ENCODE results near the gene INSIG1.

INSIG1 gene

DNA sequence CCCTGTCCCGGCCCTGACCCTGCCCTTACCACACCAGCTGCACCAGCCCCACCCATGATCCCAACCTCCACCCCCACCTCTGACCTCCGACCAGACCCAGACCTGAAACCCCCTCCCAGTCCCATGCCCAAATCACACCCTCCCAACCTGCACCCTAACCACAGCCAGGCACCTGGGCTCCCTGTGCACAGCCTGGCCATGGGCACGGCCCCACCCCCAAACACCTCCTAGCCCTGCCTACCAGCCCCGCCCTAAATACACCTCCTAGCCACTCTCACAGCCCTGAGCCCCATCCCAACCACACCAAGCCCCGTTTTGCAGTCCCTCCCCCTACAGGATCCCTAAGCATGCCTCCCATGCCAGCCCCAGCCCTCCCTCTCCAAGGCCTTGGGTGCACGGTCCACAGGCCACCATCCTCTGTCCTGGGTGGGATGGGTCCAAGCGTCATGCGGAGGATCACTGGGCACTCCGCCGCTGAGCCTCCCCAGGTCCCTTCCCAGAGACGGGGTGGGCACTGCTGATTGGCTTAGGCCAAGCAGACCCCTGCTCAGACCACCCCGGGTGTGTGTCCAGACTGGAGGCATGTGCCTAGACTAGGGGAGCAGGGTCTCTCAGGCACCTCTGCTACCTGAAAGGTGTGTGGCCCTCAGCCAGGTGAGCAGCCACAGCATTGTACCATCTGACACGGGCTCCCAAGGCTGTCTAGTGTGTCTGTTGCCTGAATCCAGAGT is 30.1 kb downstream of the INSIG1 start:
- DNase-seq (ENCODE audit: low spot score), result no peak

DNA sequence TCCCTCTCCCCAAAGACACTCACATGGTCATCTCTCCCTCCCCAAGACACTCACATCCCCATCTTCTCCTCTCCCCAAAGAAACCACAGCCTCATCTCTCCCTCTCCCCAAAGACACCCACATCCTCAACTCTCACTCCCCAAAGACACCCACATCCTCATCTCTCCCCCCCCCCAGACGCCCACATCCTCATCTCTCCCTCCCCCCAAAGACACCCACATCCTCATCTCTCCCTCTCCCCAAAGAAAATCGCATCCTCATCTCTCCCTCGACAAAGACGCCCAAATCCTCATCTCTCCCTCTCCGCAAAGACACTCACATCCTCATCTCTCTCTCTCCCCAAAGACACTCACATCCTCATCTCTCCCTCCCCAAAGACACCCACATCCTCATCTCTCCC is 31.5 kb downstream of the INSIG1 start:
- DNase-seq (ENCODE audit: low spot score), result no peak

DNA sequence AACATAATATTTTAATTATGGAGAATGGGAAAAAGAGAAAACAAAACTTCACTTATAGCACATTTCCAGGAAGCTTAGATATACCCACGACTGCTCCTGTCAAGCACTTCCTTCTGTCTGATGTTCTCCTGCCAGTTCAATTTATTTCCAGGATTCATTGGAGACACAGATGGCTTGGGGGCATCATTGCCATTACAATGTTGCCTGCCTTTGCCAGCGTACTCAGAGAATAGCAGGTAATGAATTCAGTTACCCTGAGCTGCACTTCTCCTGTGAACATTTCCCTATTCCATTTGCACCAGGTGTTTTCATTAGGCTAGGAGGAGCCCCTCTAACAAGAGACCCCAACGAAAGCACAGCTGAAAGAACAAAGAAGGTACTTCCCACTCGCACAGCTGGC is 33.7 kb downstream of the INSIG1 start:
- no peak for DNase-seq (ENCODE audit: low spot score)

- DNase-seq (ENCODE audit: low spot score), result no peak
These were observed 35.9 kb downstream of the INSIG1 start for GRCh38 chr7:155333346-155334234.

DNA sequence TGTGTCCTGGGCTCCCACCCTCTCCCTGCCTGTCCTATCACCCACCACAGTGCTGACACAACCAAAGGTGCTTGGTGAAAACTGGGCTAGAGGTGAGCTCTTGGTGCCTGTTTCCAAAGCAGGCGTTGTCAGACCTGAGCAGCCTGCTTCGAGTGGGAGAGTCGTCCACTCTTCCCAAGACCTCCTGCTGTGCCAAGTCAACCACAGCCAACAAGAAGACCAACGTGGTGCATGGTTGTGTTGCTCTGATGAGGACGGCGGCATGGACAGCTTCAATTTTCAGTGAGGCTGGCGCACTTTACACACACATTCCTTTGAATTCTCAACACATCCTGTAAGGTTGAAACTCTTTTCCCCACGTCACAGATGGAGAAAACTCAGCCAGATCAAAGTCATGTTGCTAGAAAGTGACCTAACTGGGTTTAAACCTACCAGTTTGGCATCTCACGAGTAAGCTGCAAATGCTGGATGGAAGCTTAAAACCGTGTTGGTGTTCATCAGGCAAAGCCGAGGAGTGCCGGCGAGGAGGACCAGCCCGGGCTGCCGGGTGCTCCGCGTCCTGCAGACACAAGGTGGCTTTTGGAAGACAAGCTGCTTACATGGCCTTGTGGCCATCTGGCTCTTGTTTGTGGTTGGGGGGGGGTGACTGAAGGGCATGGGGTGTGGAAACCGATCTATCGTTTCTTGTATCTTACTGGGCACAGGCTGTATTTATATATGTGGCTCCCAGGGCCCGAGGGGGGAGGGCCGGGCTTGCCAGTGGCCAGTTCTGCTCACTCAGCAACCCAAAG is 39.3 kb downstream of the INSIG1 start:
- DNase-seq (ENCODE audit: low spot score), result no peak

DNA sequence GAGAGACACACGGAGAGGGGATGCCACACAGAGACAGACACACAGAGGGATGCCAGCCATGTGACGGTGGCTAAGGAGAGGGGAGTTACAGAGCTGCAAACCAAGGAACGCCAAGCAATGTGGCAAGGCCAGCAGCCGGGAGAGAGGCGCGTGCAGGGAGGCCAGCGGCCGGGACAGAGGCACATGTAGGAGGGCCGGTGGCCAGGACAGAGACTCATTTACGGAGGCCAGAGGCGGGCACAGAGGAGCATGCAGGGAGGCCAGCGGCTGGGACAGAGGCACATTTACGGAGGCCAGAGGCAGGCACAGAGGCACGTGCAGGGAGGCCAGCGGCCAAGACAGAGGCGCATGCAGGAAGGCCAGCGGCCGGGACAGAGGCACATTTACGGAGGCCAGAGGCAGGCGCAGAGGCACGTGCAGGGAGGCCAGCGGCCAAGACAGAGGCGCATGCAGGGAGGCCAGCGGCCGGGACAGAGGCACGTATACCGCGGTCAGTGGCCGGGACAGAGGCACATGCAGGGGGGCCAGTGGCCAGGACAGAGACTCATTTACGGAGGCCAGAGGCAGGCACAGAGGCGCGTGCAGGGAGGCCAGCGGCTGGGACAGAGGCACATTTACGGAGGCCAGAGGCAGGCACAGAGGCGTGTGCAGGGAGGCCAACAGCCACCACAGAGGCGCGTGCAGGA is 40.4 kb downstream of the INSIG1 start:
- no peak for DNase-seq (ENCODE audit: low spot score)

DNA sequence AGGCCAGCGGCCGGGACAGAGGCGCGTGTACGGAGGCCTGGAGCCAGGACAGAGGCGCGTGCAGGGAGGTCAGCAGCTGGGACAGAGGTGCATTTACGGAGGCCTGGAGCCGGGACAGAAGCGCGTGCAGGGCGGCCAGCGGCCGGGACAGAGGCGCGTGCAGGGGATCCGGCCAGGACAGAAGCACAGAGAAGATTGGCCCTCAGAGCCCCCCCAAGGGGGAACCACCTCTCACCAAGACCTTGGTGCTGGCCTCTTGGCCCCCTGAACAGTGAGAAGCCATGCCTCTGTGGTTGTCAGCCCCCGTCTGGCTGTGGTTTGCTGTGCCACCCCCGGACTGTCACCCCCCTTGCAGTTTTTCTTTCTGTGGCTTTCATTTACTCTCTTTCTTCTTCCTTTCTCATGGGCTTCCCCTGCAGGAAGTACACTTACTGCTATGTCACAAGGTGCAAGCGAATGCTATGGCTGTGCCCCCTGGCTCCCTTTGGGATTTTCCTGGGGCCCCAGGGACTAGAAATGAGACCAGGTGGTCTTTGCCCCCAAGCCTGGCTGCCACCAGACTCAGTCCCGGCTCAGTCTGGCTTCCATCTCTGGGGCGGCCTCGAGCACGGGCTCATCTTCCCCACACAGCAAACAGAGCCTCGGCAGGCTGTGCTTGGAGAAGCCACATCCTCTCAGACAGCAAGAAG is 41.1 kb downstream of the INSIG1 start:
- DNase-seq (ENCODE audit: low spot score), result no peak

DNA sequence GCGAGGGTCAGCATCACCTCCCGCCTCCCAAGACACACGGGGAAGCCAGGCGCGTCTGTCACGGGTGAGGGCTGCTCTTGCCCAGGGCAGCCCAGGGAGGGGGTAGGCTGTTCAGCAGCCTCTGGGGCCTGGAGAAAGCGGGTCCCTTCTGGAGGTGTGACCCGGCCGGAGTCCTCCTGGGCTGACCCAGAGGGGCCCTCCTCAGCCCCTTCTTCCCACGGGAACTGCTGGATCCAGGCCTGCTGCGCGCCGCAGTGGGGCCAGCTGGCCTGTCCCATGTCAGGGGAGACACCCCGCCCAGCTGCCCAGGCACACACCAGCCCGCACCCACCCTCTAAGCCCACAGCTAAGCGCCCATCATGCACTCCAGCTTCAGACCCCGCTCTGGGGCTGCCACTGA is 41.8 kb downstream of the INSIG1 start:
- DNase-seq (ENCODE audit: low spot score), result no peak

- DNase-seq (ENCODE audit: low spot score), result no peak
These were observed 42.4 kb downstream of the INSIG1 start for GRCh38 chr7:155340071-155340531.

- no peak for DNase-seq (ENCODE audit: low spot score)
These were observed 43.0 kb downstream of the INSIG1 start for GRCh38 chr7:155340721-155341120.

- no peak for DNase-seq (ENCODE audit: low spot score)
These were observed 43.8 kb downstream of the INSIG1 start for GRCh38 chr7:155341463-155341983.

DNA sequence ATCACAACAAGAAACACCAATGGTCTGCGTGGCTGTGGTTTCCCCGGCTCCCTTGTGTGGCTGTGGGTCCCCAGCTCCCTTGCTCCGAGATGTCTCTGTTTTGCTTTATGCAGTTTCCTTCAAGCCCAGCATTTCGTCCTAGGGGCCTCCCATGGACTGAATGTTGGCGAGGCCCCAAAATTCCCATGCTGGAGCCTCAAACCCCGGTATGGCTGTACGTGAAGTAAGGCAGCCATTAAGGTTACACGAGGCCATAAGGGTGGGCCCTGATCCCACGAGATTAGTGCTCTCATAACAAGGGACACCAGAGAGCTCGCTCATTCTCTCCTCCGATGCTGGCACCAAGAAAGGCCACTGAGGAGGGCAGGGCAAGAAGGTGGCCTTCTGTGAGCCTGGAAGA is 44.6 kb downstream of the INSIG1 start:
- DNase-seq (ENCODE audit: low spot score), result no peak

- DNase-seq (ENCODE audit: low spot score), result no peak
These were observed 45.5 kb downstream of the INSIG1 start for GRCh38 chr7:155343150-155343549.

DNA sequence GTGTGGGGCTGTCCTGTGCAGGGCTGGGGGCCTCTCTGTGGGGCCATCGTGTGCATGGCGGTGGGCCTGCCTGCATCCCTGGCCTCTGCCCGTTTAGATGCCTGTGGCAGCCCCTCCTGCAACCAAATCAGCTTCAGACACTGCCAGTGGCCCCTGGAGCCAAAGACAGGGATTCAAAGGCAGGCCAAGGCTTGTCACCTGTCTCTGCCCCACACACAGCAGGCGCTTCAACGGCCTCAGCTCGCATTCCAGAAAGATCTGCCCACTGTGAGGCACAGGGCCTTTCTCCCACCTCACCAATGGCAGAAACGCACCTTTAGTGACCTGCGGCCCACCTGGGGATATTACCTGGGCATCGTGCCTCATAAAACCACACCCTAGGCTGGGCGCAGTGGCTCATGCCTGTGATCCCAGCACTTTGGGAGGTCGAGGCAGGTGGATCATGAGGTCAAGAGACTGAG is 46.0 kb downstream of the INSIG1 start:
- no peak for DNase-seq (ENCODE audit: low spot score)

DNA sequence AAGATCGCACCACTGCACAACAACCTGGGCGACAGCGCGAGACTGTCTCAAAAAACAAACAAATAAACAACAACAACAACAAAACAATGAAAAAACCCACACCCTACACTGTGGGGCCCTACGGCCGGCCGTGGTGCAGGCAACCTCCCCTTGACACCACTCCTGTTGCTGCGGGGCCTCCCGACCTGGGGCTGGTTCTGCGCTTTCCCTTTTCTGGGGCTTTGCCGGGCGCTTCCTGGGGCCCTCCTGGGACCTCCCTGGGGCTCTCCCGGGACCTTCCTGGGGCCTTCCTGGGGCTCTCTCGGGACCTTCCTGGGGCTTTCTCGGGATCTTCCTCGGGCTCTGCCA is 46.6 kb downstream of the INSIG1 start:
- DNase-seq (ENCODE audit: low spot score), result no peak

GRCh38 chr7:155344618-155345433 is 47.1 kb downstream of the INSIG1 start:
- DNase-seq (ENCODE audit: low spot score), result peak; percentile 95

GRCh38 chr7:155345490-155345889 is 47.8 kb downstream of the INSIG1 start:
- DNase-seq (ENCODE audit: low spot score), result no peak

DNA sequence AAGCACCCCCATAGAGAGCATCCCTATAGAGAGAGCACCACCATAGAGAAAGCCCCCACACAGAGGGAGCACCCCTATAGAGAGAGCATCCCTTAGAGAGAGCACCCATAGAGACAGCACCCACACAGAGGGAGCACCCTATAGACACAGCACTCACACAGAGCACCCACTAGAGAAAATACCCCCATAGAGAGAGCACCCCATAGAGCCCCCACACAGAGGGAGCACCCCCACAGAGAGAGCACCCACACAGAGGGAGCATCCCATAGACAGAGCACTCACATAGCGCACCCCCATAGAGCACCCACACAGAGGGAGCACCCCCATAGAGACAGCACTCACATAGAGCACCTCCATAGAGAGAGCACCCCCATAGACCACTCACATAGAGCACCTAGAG is 48.6 kb downstream of the INSIG1 start:
- DNase-seq (ENCODE audit: low spot score), result no peak

- DNase-seq (ENCODE audit: low spot score), result no peak
These were observed 51.1 kb downstream of the INSIG1 start for GRCh38 chr7:155348806-155349205.

All from AG20443 (cell line).